Measurements from ENCODE around the gene SSC5D.

Gene SSC5D

GRCh38 chr19:55491546-55492360, 3.5 kb downstream of the SSC5D start:
- no peak overlapping the region for H3K4me3 ChIP-seq (ENCODE audit: low read depth, low read length)
- ChIA-PET CTCF (interaction anchor here (0.8 to 17.6 kb wide), 7 partner anchors 10 to 189 kb away, joined by 3 to 173 read pairs (median 4); partner anchors contain the start of gene ZNF865), POLR2A (no interaction called here)
- no peak for TF ChIP-seq CTCF (IDR thresholded peaks at IDR 0.05; ENCODE audit: insufficient read depth, low read length, missing control alignments)
- DNase-seq (ENCODE audit: low read depth, low spot score), result no peak

GRCh38 chr19:55492362-55492944, 4.2 kb downstream of the SSC5D start:
- ChIA-PET CTCF (interaction anchor here (1.4 to 17.6 kb wide), 4 partner anchors 9 to 114 kb away, joined by 4 to 173 read pairs (median 84); partner anchors contain the start of gene ZNF865), POLR2A (interaction anchor here (2.0 kb wide), 1 partner anchor 12 kb away, joined by 8 read pairs; no protein-coding TSS in a partner anchor)
- no peak for DNase-seq (ENCODE audit: low read depth, low spot score)
- no peak for TF ChIP-seq CTCF (IDR thresholded peaks at IDR 0.05; ENCODE audit: insufficient read depth, low read length, missing control alignments)
- H3K4me3 ChIP-seq (ENCODE audit: low read depth, low read length), result no peak overlapping the region

- no peak for TF ChIP-seq CTCF (IDR thresholded peaks at IDR 0.05; ENCODE audit: insufficient read depth, low read length, missing control alignments)
Observed at GRCh38 chr19:55493052-55493644, 4.9 kb downstream of the SSC5D start.

GRCh38 chr19:55493645-55494171, 5.5 kb downstream of the SSC5D start:
- H3K4me3 ChIP-seq (ENCODE audit: low read depth, low read length), result peak overlapping the region; percentile 51
- ChIA-PET POLR2A (interaction anchor here (2.0 to 2.7 kb wide), 2 partner anchors 10 to 17 kb away, joined by 8 to 10 read pairs; partner anchors contain the start of gene ZNF628), CTCF (interaction anchor here (1.4 to 17.6 kb wide), 4 partner anchors 7 to 113 kb away, joined by 3 to 173 read pairs (median 84); no protein-coding TSS in a partner anchor)
- no peak for TF ChIP-seq CTCF (IDR thresholded peaks at IDR 0.05; ENCODE audit: insufficient read depth, low read length, missing control alignments)
- no peak for DNase-seq (ENCODE audit: low read depth, low spot score)

More at GRCh38 chr19:55493052-55493644, 4.9 kb downstream of the SSC5D start:
- DNase-seq (ENCODE audit: low read depth, low spot score), result no peak
- CTCF ChIA-PET, result interaction anchor here (1.4 to 17.6 kb wide), 4 partner anchors 8 to 114 kb away, joined by 4 to 173 read pairs (median 84); no protein-coding TSS in a partner anchor
- POLR2A ChIA-PET, result interaction anchor here (2.0 to 2.7 kb wide), 2 partner anchors 11 to 17 kb away, joined by 8 to 10 read pairs; partner anchors contain the start of gene ZNF628
- H3K4me3 ChIP-seq (ENCODE audit: low read depth, low read length), result peak overlapping the region; percentile 51

- DNase-seq (ENCODE audit: low read depth, low spot score), result no peak
- no peak for TF ChIP-seq CTCF (IDR thresholded peaks at IDR 0.05; ENCODE audit: insufficient read depth, low read length, missing control alignments)
- CTCF ChIA-PET, result interaction anchor here (0.8 to 17.6 kb wide), 7 partner anchors 8 to 130 kb away, joined by 3 to 173 read pairs (median 4); partner anchors contain the start of gene ZNF784
- peak overlapping the region; percentile 51 for H3K4me3 ChIP-seq (ENCODE audit: low read depth, low read length)
- POLR2A ChIA-PET, result interaction anchor here (0.7 to 2.7 kb wide), 3 partner anchors 10 to 127 kb away, joined by 3 to 10 read pairs (median 8); partner anchors contain the start of gene ZNF628
Observed at GRCh38 chr19:55494172-55494761, 6.0 kb downstream of the SSC5D start.

Measured in AG04449 (cell line).